C4-2B (cell line): ENCODE data around the gene MYL7.

Experiments used
- CTCF ChIP-seq: fragments of 450-650 bp; conservative IDR thresholded peaks from 2 replicates; pipeline ENCODE4 v1.5.1; 2017; ENCODE audit warnings: mild to moderate bottlenecking
- ZFX ChIP-seq: fragments of 450-650 bp; IDR thresholded peaks from 2 replicates; pipeline ENCODE4 v1.6.1; 2017

- TF ChIP-seq CTCF (no peak), ZFX (no peak)
These were observed 13.6 kb upstream of the MYL7 start for GRCh38 chr7:44154703-44155102.
